ENCODE data around the gene OR2L13. TPM values are rescaled to one million over a fixed set of nuclear protein-coding genes. Genes with fewer than 3 reads are reported as not detected.
"Not testable (repeated sequence)": the region's sequence is repeated elsewhere in the genome, so short reads cannot be mapped to it uniquely, and the experiment has no call there.

The OR2L13 gene
- total RNA-seq, 1 donor from 2014 or later = not detected

- no peaks in the 10 kb centered on the region for H3K27me3 Mint-ChIP-seq (ENCODE audit: low read depth)
- DNase-seq (ENCODE audit: low read depth, low spot score) = no peak
- H3K4me1 Mint-ChIP-seq = no peaks in the 10 kb centered on the region
- H3K36me3 Mint-ChIP-seq (ENCODE audit: low read depth) = peaks cover 4% of the 10 kb centered on the region
- peaks cover 35% of the 10 kb centered on the region for H3K9me3 Mint-ChIP-seq
- no peak for TF ChIP-seq CTCF (conservative IDR thresholded peaks at IDR 0.05)
- no peak overlapping the region for H3K27ac Mint-ChIP-seq (ENCODE audit: unreplicated experiment)
- H3K4me3 Mint-ChIP-seq = no peak overlapping the region
These were observed 39.7 kb upstream of the OR2L13 start for GRCh38 chr1:248055261-248055660.

- Mint-ChIP-seq H3K27ac (ENCODE audit: unreplicated experiment) (no peak overlapping the region), H3K36me3 (ENCODE audit: low read depth) (peaks cover 6% of the 10 kb centered on the region), H3K4me3 (no peak overlapping the region), H3K9me3 (peaks cover 17% of the 10 kb centered on the region), H3K4me1 (no peaks in the 10 kb centered on the region), H3K27me3 (ENCODE audit: low read depth) (no peaks in the 10 kb centered on the region)
- no peak for TF ChIP-seq CTCF (conservative IDR thresholded peaks at IDR 0.05)
- DNase-seq (ENCODE audit: low read depth, low spot score) = no peak
These were observed 29.9 kb upstream of the OR2L13 start for GRCh38 chr1:248065071-248065470.

GRCh38 chr1:248065604-248066003 lies 29.4 kb upstream of the OR2L13 start:
- TF ChIP-seq CTCF (conservative IDR thresholded peaks at IDR 0.05) = no peak
- Mint-ChIP-seq H3K4me3 (no peak overlapping the region), H3K9me3 (peaks cover 15% of the 10 kb centered on the region), H3K27me3 (ENCODE audit: low read depth) (no peaks in the 10 kb centered on the region), H3K36me3 (ENCODE audit: low read depth) (peaks cover 5% of the 10 kb centered on the region), H3K4me1 (no peaks in the 10 kb centered on the region), H3K27ac (ENCODE audit: unreplicated experiment) (no peak overlapping the region)
- DNase-seq (ENCODE audit: low read depth, low spot score) = no peak

GRCh38 chr1:248083864-248084263 lies 11.1 kb upstream of the OR2L13 start:
- H3K27me3 Mint-ChIP-seq (ENCODE audit: low read depth); H3K4me1 Mint-ChIP-seq; DNase-seq (ENCODE audit: low read depth, low spot score); H3K27ac Mint-ChIP-seq (ENCODE audit: unreplicated experiment); H3K4me3 Mint-ChIP-seq; H3K36me3 Mint-ChIP-seq (ENCODE audit: low read depth): not testable (repeated sequence)
- peaks cover 14% of the 10 kb centered on the region for H3K9me3 Mint-ChIP-seq

GRCh38 chr1:248098529-248098928 lies 3.5 kb downstream of the OR2L13 start:
- peaks cover 12% of the 10 kb centered on the region for H3K36me3 Mint-ChIP-seq (ENCODE audit: low read depth)
- no peak for TF ChIP-seq CTCF (conservative IDR thresholded peaks at IDR 0.05)
- no peak overlapping the region for H3K27ac Mint-ChIP-seq (ENCODE audit: unreplicated experiment)
- no peak overlapping the region for H3K4me3 Mint-ChIP-seq
- H3K9me3 Mint-ChIP-seq = peaks cover 33% of the 10 kb centered on the region
- H3K27me3 Mint-ChIP-seq (ENCODE audit: low read depth) = no peaks in the 10 kb centered on the region
- no peaks in the 10 kb centered on the region for H3K4me1 Mint-ChIP-seq
- DNase-seq (ENCODE audit: low read depth, low spot score) = no peak

GRCh38 chr1:248102847-248103246 lies 7.9 kb downstream of the OR2L13 start:
- H3K4me1 Mint-ChIP-seq = no peaks in the 10 kb centered on the region
- peaks cover 28% of the 10 kb centered on the region for H3K9me3 Mint-ChIP-seq
- H3K27ac Mint-ChIP-seq (ENCODE audit: unreplicated experiment) = no peak overlapping the region
- peaks cover 5% of the 10 kb centered on the region for H3K36me3 Mint-ChIP-seq (ENCODE audit: low read depth)
- no peaks in the 10 kb centered on the region for H3K27me3 Mint-ChIP-seq (ENCODE audit: low read depth)
- DNase-seq (ENCODE audit: low read depth, low spot score) = no peak
- no peak overlapping the region for H3K4me3 Mint-ChIP-seq
- TF ChIP-seq CTCF (conservative IDR thresholded peaks at IDR 0.05) = no peak

Measured in neural crest cell (in vitro differentiated cells).